ENCODE data around the gene GORASP1. TPM values are rescaled to one million over a fixed set of nuclear protein-coding genes. Genes with fewer than 3 reads are reported as not detected.

Gene GORASP1
- total RNA-seq, 3 donors from 2014 or later, result 93.5 to 122 (median 94.7) TPM

GRCh38 chr3:39103324-39103693 lies 4.1 kb downstream of the GORASP1 start:
- no peak for DNase-seq
- Histone ChIP-seq H3K4me3 (no peak overlapping the region), H3K4me1 (ENCODE audit: low read depth) (peaks cover 37% of the 10 kb centered on the region), H3K36me3 (ENCODE audit: low read depth) (no peaks in the 10 kb centered on the region), H3K9me3 (no peaks in the 10 kb centered on the region)
- no peak for TF ChIP-seq CTCF (IDR thresholded peaks at IDR 0.05)
- intact Hi-C loops (cut with DNase I, micrococcal nuclease), result no loop called here
- no peak for ATAC-seq

- no peak for DNase-seq
- H3K36me3 ChIP-seq (ENCODE audit: low read depth), result no peaks in the 10 kb centered on the region
- no peak for ATAC-seq
- H3K9me3 ChIP-seq, result no peaks in the 10 kb centered on the region
- peaks cover 31% of the 10 kb centered on the region for H3K4me1 ChIP-seq (ENCODE audit: low read depth)
- H3K4me3 ChIP-seq, result no peak overlapping the region
- intact Hi-C loops (cut with DNase I, micrococcal nuclease), result no loop called here
- TF ChIP-seq CTCF (IDR thresholded peaks at IDR 0.05), result no peak
Observed at GRCh38 chr3:39102504-39103323, 4.7 kb downstream of the GORASP1 start.

- ATAC-seq (peak; percentile 75), DNase-seq (peak in 1 of 3 donors; percentile 49)
- H3K9me3 ChIP-seq, result no peaks in the 10 kb centered on the region
- peaks cover 26% of the 10 kb centered on the region for H3K4me1 ChIP-seq (ENCODE audit: low read depth)
- intact Hi-C loops (cut with DNase I, micrococcal nuclease), result no loop called here
- peak; percentile 31 for TF ChIP-seq CTCF (IDR thresholded peaks at IDR 0.05)
- no peaks in the 10 kb centered on the region for H3K36me3 ChIP-seq (ENCODE audit: low read depth)
- H3K4me3 ChIP-seq, result no peak overlapping the region
Observed at GRCh38 chr3:39101022-39101689, 6.3 kb downstream of the GORASP1 start.

GRCh38 chr3:39100500-39100886 lies 6.9 kb downstream of the GORASP1 start:
- H3K36me3 ChIP-seq (ENCODE audit: low read depth), result no peaks in the 10 kb centered on the region
- no peak for ATAC-seq
- H3K4me3 ChIP-seq, result no peak overlapping the region
- TF ChIP-seq CTCF (IDR thresholded peaks at IDR 0.05), result no peak
- peaks cover 19% of the 10 kb centered on the region for H3K4me1 ChIP-seq (ENCODE audit: low read depth)
- H3K9me3 ChIP-seq, result no peaks in the 10 kb centered on the region
- DNase-seq, result no peak
- intact Hi-C loops (cut with DNase I, micrococcal nuclease), result no loop called here

- DNase-seq, result no peak
- no peak overlapping the region for H3K4me3 ChIP-seq
- no peak for TF ChIP-seq CTCF (IDR thresholded peaks at IDR 0.05)
- no peaks in the 10 kb centered on the region for H3K36me3 ChIP-seq (ENCODE audit: low read depth)
- peaks cover 14% of the 10 kb centered on the region for H3K4me1 ChIP-seq (ENCODE audit: low read depth)
- no peaks in the 10 kb centered on the region for H3K9me3 ChIP-seq
- ATAC-seq, result no peak
- intact Hi-C loops (cut with DNase I, micrococcal nuclease), result no loop called here
Observed at GRCh38 chr3:39099738-39100499, 7.5 kb downstream of the GORASP1 start.

Data from mucosa of descending colon (tissue), 3 donors.